PC-3 (cell line): Measurements from ENCODE around the gene CCDC141. TPM values are rescaled to one million over a fixed set of nuclear protein-coding genes. Genes with fewer than 3 reads are reported as not detected.

ENCODE experiments used
- ATAC-seq: fragments of 200-7000 bp; cut with Tn5 transposase; 2 replicates; pipeline ENCODE4 v1.9.1; 2020; ENCODE audit warnings: mild to moderate bottlenecking, moderate library complexity
- BruUV-seq: library from RNA; stranded (reverse); fragments of 400-500 nt; replicated peaks from 2 replicates; lab custom pipeline; 2021; lab: Mats Ljungman, UMichigan
- CTCF ChIA-PET: fragments of 300-600 bp; sonication (Branson Sonifier 250); formaldehyde crosslinking; loops from one replicate; lab custom pipeline; 2022; ENCODE audit warnings: antibody characterized with exemption; lab: Charles Lee
- POLR2A ChIA-PET: fragments of 300-600 bp; sonication (Branson Sonifier 250); formaldehyde crosslinking; loops from one replicate; lab custom pipeline; 2022; ENCODE audit warnings: antibody characterized with exemption; ENCODE audit not compliant: unreplicated experiment; lab: Charles Lee
- DNase-seq: peaks from one replicate; pipeline ENCODE4 v3.0.0-alpha.2; 2015
- H2AFZ ChIP-seq: fragments of 300-600 bp; sonication (generic); 2 replicates; pipeline ENCODE4 v1.6.0; 2016; ENCODE audit warnings: antibody characterized with exemption, low read length
- H3F3A ChIP-seq: fragments of 300-600 bp; sonication (generic); one replicate; pipeline ENCODE4 v1.6.0; 2017; ENCODE audit warnings: antibody characterized with exemption, low read length, control low read depth, mild to moderate bottlenecking; ENCODE audit not compliant: unreplicated experiment
- H3K27ac ChIP-seq: fragments of 300-600 bp; sonication (generic); 2 replicates; pipeline ENCODE4 v1.5.1; 2016; ENCODE audit warnings: mild to moderate bottlenecking, low read length
- H3K27me3 ChIP-seq: fragments of 300-600 bp; sonication (generic); 2 replicates; pipeline ENCODE4 v1.6.1; 2016; ENCODE audit warnings: low read length, mixed read lengths
- H3K36me3 ChIP-seq: fragments of 300-600 bp; sonication (generic); 2 replicates; pipeline ENCODE4 v1.6.1; 2016; ENCODE audit warnings: low read depth, mixed run types, low read length, mixed read lengths
- H3K4me1 ChIP-seq: fragments of 300-600 bp; sonication (generic); 2 replicates; pipeline ENCODE4 v1.5.1; 2016; ENCODE audit warnings: low read length; ENCODE audit not compliant: insufficient read depth
- H3K4me2 ChIP-seq: fragments of 300-600 bp; sonication (generic); 2 replicates; pipeline ENCODE4 v1.6.0; 2016; ENCODE audit warnings: low read length
- H3K4me3 ChIP-seq: fragments of 300-600 bp; sonication (generic); 2 replicates; pipeline ENCODE4 v1.5.1; 2016; ENCODE audit warnings: mild to moderate bottlenecking, low read length, mixed read lengths
- H3K79me2 ChIP-seq: fragments of 300-600 bp; sonication (generic); 2 replicates; pipeline ENCODE4 v1.6.1; 2017; ENCODE audit warnings: low read length, mixed read lengths
- H3K9ac ChIP-seq: fragments of 300-600 bp; sonication (generic); 2 replicates; pipeline ENCODE4 v1.6.0; 2016; ENCODE audit warnings: mild to moderate bottlenecking, low read length
- H3K9me2 ChIP-seq: fragments of 300-600 bp; sonication (generic); replicated peaks from 2 replicates; pipeline ENCODE4 v1.6.1; 2016; ENCODE audit warnings: mixed run types, low read length, mixed read lengths
- H3K9me3 ChIP-seq: fragments of 300-600 bp; sonication (generic); 2 replicates; pipeline ENCODE4 v1.6.1; 2016; ENCODE audit warnings: low read length, mixed read lengths
- H4K20me1 ChIP-seq: fragments of 300-600 bp; sonication (generic); 2 replicates; pipeline ENCODE4 v1.6.1; 2016; ENCODE audit warnings: low read length, mixed read lengths
- EZH2 ChIP-seq: fragments of 300-600 bp; sonication (generic); IDR thresholded peaks from one replicate; pipeline ENCODE4 v1.6.1; 2017; ENCODE audit warnings: antibody characterized with exemption, mild to moderate bottlenecking, low read length; ENCODE audit not compliant: unreplicated experiment
- EZH2phosphoT487 ChIP-seq: fragments of 300-600 bp; sonication (generic); IDR thresholded peaks from 2 replicates; pipeline ENCODE4 v1.6.1; 2018; ENCODE audit warnings: mild to moderate bottlenecking, antibody characterized with exemption, low read length, borderline replicate concordance
- intact Hi-C: fragments of 100-400 bp; cut with micrococcal nuclease; formaldehyde crosslinking; loops from 2 replicates; pipeline ENCODE4 v1.9.0; 2023
- total RNA-seq: library from RNA; depleted of rRNA; stranded (reverse); fragments of >200 nt; gene quantifications from 2 replicates; pipeline ENCODE4 v1.2.3, GENCODE V29; 2014
- TF ChIP-seq, protein P1 (sequence below): fragments of 300-600 bp; sonication (generic); conservative IDR thresholded peaks from 2 replicates; pipeline ENCODE4 v1.5.1; 2017; ENCODE audit warnings: antibody characterized with exemption, low read depth, mild to moderate bottlenecking, low read length

The CCDC141 gene
- total RNA-seq, 1 experiment from 2014 or later: 1.1 TPM

- BruUV-seq: no TSS peak
These were observed 73.6 kb downstream of the CCDC141 start for GRCh38 chr2:178976351-178976750.

DNA sequence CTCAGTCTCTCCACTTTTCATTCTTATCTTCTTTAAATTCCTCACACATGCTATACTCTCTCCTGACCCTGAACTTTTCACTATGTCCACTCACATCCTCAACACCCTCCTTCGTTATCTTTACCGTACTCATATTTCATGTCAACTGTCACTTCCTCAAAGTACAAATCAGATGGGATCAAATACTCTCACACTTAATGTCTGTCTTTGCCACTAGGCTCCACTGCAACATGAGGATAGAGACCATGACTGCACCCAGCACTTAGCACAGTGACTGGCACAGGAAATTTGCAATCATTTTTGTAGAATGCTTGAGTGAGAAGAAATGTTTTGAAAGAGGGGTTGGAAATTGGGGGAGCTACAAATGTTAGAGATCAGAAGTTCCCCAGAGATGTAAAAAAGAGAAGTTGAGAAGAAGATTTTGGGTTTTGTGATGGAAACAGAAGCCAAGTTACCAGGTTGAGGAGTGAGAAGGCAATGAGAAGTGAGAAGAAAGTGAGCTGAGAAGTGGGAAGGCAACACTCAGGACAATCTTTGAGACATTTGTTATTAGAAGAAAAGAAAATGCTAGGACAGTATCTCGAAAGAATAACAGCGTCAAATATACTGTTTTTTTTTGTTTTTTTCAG lies 87.0 kb downstream of the CCDC141 start:
- Histone ChIP-seq H3K4me2 (no peak overlapping the region), H3K9me3 (no peaks in the 10 kb centered on the region), H3K9ac (no peak overlapping the region), H3F3A (no peaks in the 10 kb centered on the region), H3K4me3 (no peak overlapping the region), H3K9me2 (no peaks in the 10 kb centered on the region), H3K4me1 (no peaks in the 10 kb centered on the region), H3K27me3 (peaks cover 12% of the 10 kb centered on the region; the same call in 1 of the 2 replicates), H2AFZ (no peak overlapping the region), H4K20me1 (no peaks in the 10 kb centered on the region), H3K36me3 (no peaks in the 10 kb centered on the region), H3K79me2 (no peaks in the 10 kb centered on the region), H3K27ac (no peak overlapping the region)
- TF ChIP-seq, protein P1, sequence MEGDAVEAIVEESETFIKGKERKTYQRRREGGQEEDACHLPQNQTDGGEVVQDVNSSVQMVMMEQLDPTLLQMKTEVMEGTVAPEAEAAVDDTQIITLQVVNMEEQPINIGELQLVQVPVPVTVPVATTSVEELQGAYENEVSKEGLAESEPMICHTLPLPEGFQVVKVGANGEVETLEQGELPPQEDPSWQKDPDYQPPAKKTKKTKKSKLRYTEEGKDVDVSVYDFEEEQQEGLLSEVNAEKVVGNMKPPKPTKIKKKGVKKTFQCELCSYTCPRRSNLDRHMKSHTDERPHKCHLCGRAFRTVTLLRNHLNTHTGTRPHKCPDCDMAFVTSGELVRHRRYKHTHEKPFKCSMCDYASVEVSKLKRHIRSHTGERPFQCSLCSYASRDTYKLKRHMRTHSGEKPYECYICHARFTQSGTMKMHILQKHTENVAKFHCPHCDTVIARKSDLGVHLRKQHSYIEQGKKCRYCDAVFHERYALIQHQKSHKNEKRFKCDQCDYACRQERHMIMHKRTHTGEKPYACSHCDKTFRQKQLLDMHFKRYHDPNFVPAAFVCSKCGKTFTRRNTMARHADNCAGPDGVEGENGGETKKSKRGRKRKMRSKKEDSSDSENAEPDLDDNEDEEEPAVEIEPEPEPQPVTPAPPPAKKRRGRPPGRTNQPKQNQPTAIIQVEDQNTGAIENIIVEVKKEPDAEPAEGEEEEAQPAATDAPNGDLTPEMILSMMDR: no peak
- TF ChIP-seq EZH2phosphoT487 (no peak), EZH2 (no peak)
- intact Hi-C loops: no loop called here
- BruUV-seq: no TSS peak
- DNase-seq: no peak
- ATAC-seq: no peak
- CTCF ChIA-PET: no interaction called here
- POLR2A ChIA-PET: no interaction called here

More at GRCh38 chr2:178976351-178976750, 73.6 kb downstream of the CCDC141 start:
- intact Hi-C loops: no loop called here
- no peaks in the 10 kb centered on the region for H3K9me3 ChIP-seq
- no peaks in the 10 kb centered on the region for H3K4me1 ChIP-seq
- H3F3A ChIP-seq: no peaks in the 10 kb centered on the region
- no peaks in the 10 kb centered on the region for H4K20me1 ChIP-seq
- H3K36me3 ChIP-seq: no peaks in the 10 kb centered on the region
- TF ChIP-seq, protein P1: no peak
- TF ChIP-seq EZH2 (no peak), EZH2phosphoT487 (no peak)
- no peaks in the 10 kb centered on the region for H3K79me2 ChIP-seq
- no peak overlapping the region for H2AFZ ChIP-seq
- H3K4me3 ChIP-seq: no peak overlapping the region
- no peak for DNase-seq
- H3K9me2 ChIP-seq: no peaks in the 10 kb centered on the region
- no peak overlapping the region for H3K27ac ChIP-seq
- no peak overlapping the region for H3K9ac ChIP-seq
- H3K4me2 ChIP-seq: no peak overlapping the region
- ChIA-PET CTCF (no interaction called here), POLR2A (interaction anchor here (0.7 kb wide), 1 partner anchor 667 kb away, joined by 3 read pairs; no protein-coding TSS in a partner anchor)
- ATAC-seq: no peak
- H3K27me3 ChIP-seq: peaks cover 8% of the 10 kb centered on the region; the same call in 1 of the 2 replicates

- ATAC-seq (no peak), DNase-seq (no peak)
- Histone ChIP-seq H2AFZ (no peak overlapping the region), H4K20me1 (no peaks in the 10 kb centered on the region), H3K79me2 (no peaks in the 10 kb centered on the region), H3K27me3 (peaks cover 12% of the 10 kb centered on the region; the same call in 1 of the 2 replicates), H3K4me3 (no peak overlapping the region), H3K27ac (no peak overlapping the region), H3K9ac (no peak overlapping the region), H3K4me2 (no peak overlapping the region), H3K36me3 (no peaks in the 10 kb centered on the region), H3K9me2 (no peaks in the 10 kb centered on the region), H3K9me3 (no peaks in the 10 kb centered on the region), H3K4me1 (no peaks in the 10 kb centered on the region), H3F3A (no peaks in the 10 kb centered on the region)
- CTCF ChIA-PET: no interaction called here
- intact Hi-C loops: no loop called here
- POLR2A ChIA-PET: no interaction called here
- TF ChIP-seq EZH2 (no peak), EZH2phosphoT487 (no peak)
- TF ChIP-seq, protein P1: no peak
- BruUV-seq: no TSS peak
These were observed 87.8 kb downstream of the CCDC141 start for GRCh38 chr2:178962152-178962551.
